ENCODE results near the gene SSC5D. TPM values are rescaled to one million over a fixed set of nuclear protein-coding genes. Genes with fewer than 3 reads are reported as not detected.

The SSC5D gene
- total and polyA plus RNA-seq, 9 of the 15 experiments (the other 6 are each of a cell fraction or from before 2014, with no cell fraction given): 0.04 to 0.71 (median 0.14) TPM; not detected in 2

- TF ChIP-seq RERE (CRISPR knock-in tag; IDR thresholded peaks at IDR 0.05; ENCODE audit: borderline replicate concordance): peak; percentile 100
- TF ChIP-seq ASH1L (IDR thresholded peaks at IDR 0.05; ENCODE audit: borderline replicate concordance, low read depth, partially characterized antibody): peak; percentile 73
- TF ChIP-seq, protein P1, sequence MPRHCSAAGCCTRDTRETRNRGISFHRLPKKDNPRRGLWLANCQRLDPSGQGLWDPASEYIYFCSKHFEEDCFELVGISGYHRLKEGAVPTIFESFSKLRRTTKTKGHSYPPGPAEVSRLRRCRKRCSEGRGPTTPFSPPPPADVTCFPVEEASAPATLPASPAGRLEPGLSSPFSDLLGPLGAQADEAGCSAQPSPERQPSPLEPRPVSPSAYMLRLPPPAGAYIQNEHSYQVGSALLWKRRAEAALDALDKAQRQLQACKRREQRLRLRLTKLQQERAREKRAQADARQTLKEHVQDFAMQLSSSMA (CRISPR knock-in tag; IDR thresholded peaks at IDR 0.05): no peak
- TF ChIP-seq ZNF589 (CRISPR knock-in tag; IDR thresholded peaks at IDR 0.05; ENCODE audit: low read depth): no peak
- TF ChIP-seq, protein P2, sequence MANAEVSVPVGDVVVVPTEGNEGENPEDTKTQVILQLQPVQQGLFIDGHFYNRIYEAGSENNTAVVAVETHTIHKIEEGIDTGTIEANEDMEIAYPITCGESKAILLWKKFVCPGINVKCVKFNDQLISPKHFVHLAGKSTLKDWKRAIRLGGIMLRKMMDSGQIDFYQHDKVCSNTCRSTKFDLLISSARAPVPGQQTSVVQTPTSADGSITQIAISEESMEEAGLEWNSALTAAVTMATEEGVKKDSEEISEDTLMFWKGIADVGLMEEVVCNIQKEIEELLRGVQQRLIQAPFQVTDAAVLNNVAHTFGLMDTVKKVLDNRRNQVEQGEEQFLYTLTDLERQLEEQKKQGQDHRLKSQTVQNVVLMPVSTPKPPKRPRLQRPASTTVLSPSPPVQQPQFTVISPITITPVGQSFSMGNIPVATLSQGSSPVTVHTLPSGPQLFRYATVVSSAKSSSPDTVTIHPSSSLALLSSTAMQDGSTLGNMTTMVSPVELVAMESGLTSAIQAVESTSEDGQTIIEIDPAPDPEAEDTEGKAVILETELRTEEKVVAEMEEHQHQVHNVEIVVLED (CRISPR knock-in tag; IDR thresholded peaks at IDR 0.05): no peak
- peak in 1 of 2 experiments; percentile 68; a peak in 1 of 4 replicates for TF ChIP-seq SRF (CRISPR knock-in tag; IDR thresholded peaks at IDR 0.05)
- TF ChIP-seq KHSRP (IDR thresholded peaks at IDR 0.05): peak; percentile 96
- TF ChIP-seq ATF1 (CRISPR knock-in tag; IDR thresholded peaks at IDR 0.05): peak; percentile 84
- TF ChIP-seq ATF1 (tag; IDR thresholded peaks at IDR 0.05): peak; percentile 99
- TF ChIP-seq, protein P3, sequence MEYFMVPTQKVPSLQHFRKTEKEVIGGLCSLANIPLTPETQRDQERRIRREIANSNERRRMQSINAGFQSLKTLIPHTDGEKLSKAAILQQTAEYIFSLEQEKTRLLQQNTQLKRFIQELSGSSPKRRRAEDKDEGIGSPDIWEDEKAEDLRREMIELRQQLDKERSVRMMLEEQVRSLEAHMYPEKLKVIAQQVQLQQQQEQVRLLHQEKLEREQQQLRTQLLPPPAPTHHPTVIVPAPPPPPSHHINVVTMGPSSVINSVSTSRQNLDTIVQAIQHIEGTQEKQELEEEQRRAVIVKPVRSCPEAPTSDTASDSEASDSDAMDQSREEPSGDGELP (CRISPR knock-in tag; IDR thresholded peaks at IDR 0.05; ENCODE audit: borderline replicate concordance): peak; percentile 95
- TF ChIP-seq ZNF143 (CRISPR knock-in tag; IDR thresholded peaks at IDR 0.05): peak; percentile 72
- TF ChIP-seq PHB2 (IDR thresholded peaks at IDR 0.05; ENCODE audit: low read depth): no peak
- peak in 1 of 2 experiments; percentile 69; a peak in 2 of 4 replicates for TF ChIP-seq ARNT (IDR thresholded peaks at IDR 0.05)
- peak; percentile 81 for TF ChIP-seq MEIS2 (IDR thresholded peaks at IDR 0.05; ENCODE audit: partially characterized antibody)
- TF ChIP-seq ZNF707 (CRISPR knock-in tag; conservative IDR thresholded peaks at IDR 0.05): no peak
- TF ChIP-seq SMARCB1 (IDR thresholded peaks at IDR 0.05; ENCODE audit: insufficient read length, low read depth): no peak
- TF ChIP-seq TBL1XR1 (IDR thresholded peaks at IDR 0.05; ENCODE audit: low read length in 2 of 2): peak; percentile 27 to 60; a peak in 2 of 4 replicates
Observed at GRCh38 chr19:55503502-55504251, 15.4 kb downstream of the SSC5D start (continued).
